Measurements from ENCODE around the gene ATP6V0E2.

DNA sequence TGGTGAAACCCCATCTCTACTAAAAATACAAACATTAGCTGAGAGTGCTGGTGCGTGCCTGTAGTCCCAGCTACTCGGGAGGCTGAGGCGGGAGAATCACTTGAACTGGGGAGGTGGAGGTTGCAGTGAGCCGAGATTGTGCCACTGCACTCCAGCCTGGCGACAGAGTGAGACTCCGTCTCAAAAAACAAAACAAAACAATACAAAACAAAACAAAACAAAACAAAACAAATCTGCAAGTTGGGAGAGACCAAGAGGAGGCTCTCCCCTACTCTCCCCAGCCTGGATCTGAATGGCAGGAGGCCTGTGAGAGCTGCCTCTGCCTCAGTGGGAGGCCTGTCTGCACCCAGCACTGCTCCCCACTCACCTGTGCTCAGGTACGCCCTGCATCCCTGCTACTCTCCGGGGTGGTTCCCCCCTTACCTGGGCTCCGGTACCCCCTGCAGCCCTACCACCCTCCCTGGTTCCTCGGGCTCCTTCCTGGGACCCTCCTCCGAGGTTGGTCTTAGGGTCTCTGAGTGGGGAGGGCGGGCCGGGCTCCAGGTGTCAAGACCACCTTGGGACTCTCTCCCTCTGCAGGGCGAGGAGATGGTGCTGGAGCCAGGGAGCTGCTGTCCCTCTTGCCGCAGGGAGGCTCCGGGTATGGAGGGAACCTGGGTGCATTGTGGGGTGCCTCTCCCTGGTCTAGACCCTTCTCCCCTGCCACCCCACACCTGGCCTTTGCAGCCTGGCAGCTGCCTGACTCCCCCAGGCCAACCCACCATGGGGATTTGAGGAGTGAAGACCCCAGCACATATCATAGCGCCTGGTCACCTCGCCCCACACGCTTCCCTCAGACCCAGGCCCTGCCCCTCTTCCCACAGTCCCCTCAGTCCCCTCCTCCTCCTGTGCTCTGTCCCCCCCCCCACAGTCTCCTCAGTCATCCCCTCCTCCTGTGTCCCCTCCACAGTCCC is 45.1 kb upstream of the ATP6V0E2 start:
- TF ChIP-seq GATA2 (IDR thresholded peaks at IDR 0.05; ENCODE audit: low read depth, low read length) (no peak), GATA3 (IDR thresholded peaks at IDR 0.05; ENCODE audit: low read depth, low read length) (no peak)

Data from SH-SY5Y (cell line).